ENCODE results near the gene CCL27.

Gene CCL27

DNA sequence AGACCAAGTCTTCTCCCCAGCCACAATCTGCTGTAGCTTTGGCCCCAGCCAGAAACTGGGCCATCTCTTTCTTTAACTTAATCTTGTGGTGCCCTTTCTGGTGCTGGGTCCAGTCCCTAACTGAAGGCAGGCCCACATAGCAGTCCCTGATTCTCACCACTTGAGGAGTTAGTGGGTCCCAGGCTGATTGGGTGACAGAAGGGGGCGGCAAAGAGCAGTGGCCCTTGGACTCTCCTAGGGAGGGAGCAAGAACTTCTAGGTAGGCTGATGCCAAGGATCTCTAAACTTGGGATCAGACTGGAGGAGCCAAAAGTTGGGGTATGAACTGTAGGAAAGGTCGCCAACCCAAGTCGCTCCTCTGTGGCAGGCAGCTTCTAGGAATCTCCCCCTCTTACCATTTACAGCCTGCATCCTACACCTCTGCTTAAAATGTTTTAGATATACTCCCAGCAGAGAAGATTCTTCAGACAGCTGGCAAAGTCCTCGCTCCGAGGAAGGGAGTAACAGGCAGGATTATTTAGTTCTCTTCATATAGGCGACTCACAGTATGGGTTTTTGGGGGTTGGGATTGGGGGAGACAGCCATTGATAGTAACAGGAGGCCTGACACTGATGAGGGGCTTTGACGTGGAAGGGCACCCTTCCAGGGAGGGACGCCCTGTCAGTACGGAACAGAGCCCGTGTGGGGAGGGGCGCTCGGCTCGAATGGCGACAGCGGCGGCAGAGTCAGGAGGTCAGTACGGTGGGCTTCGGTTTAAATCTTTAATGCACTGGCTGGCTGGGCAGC is 2.0 kb upstream of the CCL27 start:
- Histone ChIP-seq H3K36me3 (ENCODE audit: control insufficient read depth, low read length) (no peaks in the 10 kb centered on the region), H3K4me3 (ENCODE audit: low read length) (peak overlapping the region; percentile 79), H3F3A (ENCODE audit: control insufficient read depth, insufficient read depth) (no peaks in the 10 kb centered on the region), H3K4me1 (ENCODE audit: control insufficient read depth, low read length) (peaks cover 16% of the 10 kb centered on the region), H3K79me2 (ENCODE audit: control insufficient read depth, low read length) (no peaks in the 10 kb centered on the region), H3K9me2 (replicated peaks; ENCODE audit: control insufficient read depth, low read length) (no peaks in the 10 kb centered on the region), H4K20me1 (ENCODE audit: control insufficient read depth, insufficient read depth, low read depth, low read length) (no peaks in the 10 kb centered on the region), H3K27me3 (ENCODE audit: control insufficient read depth, low read length) (peaks cover 5% of the 10 kb centered on the region; the same call in 1 of the 2 replicates), H3K4me2 (ENCODE audit: low read length) (peak overlapping the region; percentile 83), H3K9me3 (ENCODE audit: control insufficient read depth, insufficient read depth, low read length) (no peaks in the 10 kb centered on the region), H3K27ac (ENCODE audit: low read depth, low read length) (no peak overlapping the region)
- TF ChIP-seq, protein P1, sequence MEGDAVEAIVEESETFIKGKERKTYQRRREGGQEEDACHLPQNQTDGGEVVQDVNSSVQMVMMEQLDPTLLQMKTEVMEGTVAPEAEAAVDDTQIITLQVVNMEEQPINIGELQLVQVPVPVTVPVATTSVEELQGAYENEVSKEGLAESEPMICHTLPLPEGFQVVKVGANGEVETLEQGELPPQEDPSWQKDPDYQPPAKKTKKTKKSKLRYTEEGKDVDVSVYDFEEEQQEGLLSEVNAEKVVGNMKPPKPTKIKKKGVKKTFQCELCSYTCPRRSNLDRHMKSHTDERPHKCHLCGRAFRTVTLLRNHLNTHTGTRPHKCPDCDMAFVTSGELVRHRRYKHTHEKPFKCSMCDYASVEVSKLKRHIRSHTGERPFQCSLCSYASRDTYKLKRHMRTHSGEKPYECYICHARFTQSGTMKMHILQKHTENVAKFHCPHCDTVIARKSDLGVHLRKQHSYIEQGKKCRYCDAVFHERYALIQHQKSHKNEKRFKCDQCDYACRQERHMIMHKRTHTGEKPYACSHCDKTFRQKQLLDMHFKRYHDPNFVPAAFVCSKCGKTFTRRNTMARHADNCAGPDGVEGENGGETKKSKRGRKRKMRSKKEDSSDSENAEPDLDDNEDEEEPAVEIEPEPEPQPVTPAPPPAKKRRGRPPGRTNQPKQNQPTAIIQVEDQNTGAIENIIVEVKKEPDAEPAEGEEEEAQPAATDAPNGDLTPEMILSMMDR (IDR thresholded peaks at IDR 0.05; ENCODE audit: low read depth, low read length, poor library complexity, severe bottlenecking) = peak; percentile 94
- TF ChIP-seq EZH2phosphoT487 (IDR thresholded peaks at IDR 0.05; ENCODE audit: borderline replicate concordance, low read length) = no peak

DNA sequence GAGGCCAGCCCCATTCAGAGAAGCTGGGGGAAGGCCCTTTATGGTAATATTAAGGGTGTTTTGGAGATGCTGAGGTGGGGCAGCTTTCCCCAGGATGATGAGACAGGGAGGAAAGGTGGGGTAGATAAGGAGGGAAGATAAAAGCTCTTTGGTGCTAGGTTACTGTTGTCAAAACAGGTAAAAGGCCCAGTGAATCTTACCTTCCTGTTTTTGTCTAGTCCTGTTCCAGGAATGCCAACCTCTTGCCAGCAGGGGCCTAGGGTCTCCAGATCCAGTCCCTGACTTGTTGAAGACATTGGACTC is 797 bp upstream of the CCL27 start:
- Histone ChIP-seq H3F3A (ENCODE audit: control insufficient read depth, insufficient read depth) (no peaks in the 10 kb centered on the region), H3K4me2 (ENCODE audit: low read length) (no peak overlapping the region), H3K9me2 (replicated peaks; ENCODE audit: control insufficient read depth, low read length) (no peaks in the 10 kb centered on the region), H3K4me1 (ENCODE audit: control insufficient read depth, low read length) (peaks cover 16% of the 10 kb centered on the region), H3K9me3 (ENCODE audit: control insufficient read depth, insufficient read depth, low read length) (no peaks in the 10 kb centered on the region), H3K27me3 (ENCODE audit: control insufficient read depth, low read length) (peaks cover 5% of the 10 kb centered on the region; the same call in 1 of the 2 replicates), H3K4me3 (ENCODE audit: low read length) (no peak overlapping the region), H3K36me3 (ENCODE audit: control insufficient read depth, low read length) (no peaks in the 10 kb centered on the region), H3K27ac (ENCODE audit: low read depth, low read length) (no peak overlapping the region), H3K79me2 (ENCODE audit: control insufficient read depth, low read length) (no peaks in the 10 kb centered on the region), H4K20me1 (ENCODE audit: control insufficient read depth, insufficient read depth, low read depth, low read length) (no peaks in the 10 kb centered on the region)
- TF ChIP-seq, protein P1 (IDR thresholded peaks at IDR 0.05; ENCODE audit: low read depth, low read length, poor library complexity, severe bottlenecking) = no peak
- TF ChIP-seq EZH2phosphoT487 (IDR thresholded peaks at IDR 0.05; ENCODE audit: borderline replicate concordance, low read length) = no peak

DNA sequence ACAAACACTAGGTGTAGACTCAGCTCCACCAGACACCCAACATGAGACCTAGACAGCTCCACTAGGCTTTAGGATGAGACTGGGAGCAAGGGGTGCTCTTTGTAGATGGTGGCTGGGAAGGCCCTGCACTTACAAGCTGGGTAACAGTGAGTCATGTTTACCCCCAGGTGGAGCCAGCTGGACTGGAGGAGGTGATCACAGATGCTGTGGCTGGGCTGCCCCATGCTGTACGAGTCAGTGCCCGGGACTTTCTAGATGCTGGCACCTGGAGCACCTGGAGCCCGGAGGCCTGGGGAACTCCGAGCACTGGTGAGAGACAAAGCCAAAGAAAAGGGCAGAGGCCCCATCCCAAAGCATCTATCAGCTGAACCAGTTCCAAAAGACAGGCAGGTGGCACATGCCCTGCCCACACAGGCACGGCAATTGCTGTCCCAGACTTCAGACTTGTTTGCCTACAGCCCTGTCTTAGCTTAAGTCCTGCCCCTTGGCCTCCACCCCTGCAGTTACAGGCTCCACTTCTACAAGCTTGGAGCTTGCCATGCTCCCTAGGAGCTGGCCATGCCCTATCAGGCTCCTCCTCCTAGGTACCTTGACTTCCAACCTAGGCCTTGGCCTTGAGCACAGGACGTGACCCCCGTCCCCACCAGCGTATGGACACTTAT is 2.7 kb downstream of the CCL27 start:
- Histone ChIP-seq H3K4me1 (ENCODE audit: control insufficient read depth, low read length) (peaks cover 3% of the 10 kb centered on the region), H3K9me3 (ENCODE audit: control insufficient read depth, insufficient read depth, low read length) (no peaks in the 10 kb centered on the region), H3K4me3 (ENCODE audit: low read length) (no peak overlapping the region), H3K79me2 (ENCODE audit: control insufficient read depth, low read length) (no peaks in the 10 kb centered on the region), H3K27ac (ENCODE audit: low read depth, low read length) (no peak overlapping the region), H3K36me3 (ENCODE audit: control insufficient read depth, low read length) (no peaks in the 10 kb centered on the region), H3K9me2 (replicated peaks; ENCODE audit: control insufficient read depth, low read length) (no peaks in the 10 kb centered on the region), H3F3A (ENCODE audit: control insufficient read depth, insufficient read depth) (no peaks in the 10 kb centered on the region), H3K27me3 (ENCODE audit: control insufficient read depth, low read length) (peaks cover 17% of the 10 kb centered on the region), H3K4me2 (ENCODE audit: low read length) (no peak overlapping the region), H4K20me1 (ENCODE audit: control insufficient read depth, insufficient read depth, low read depth, low read length) (no peaks in the 10 kb centered on the region)
- TF ChIP-seq, protein P1 (IDR thresholded peaks at IDR 0.05; ENCODE audit: low read depth, low read length, poor library complexity, severe bottlenecking) = no peak
